Adrenal gland (tissue), 5 donors: ENCODE results near the gene TIMM23.
A peak's percentile ranks its signal among the peaks of the same experiment; 100 is the strongest.

ENCODE experiments used
- POLR2A ChIP-seq, 2 donors: fragments of 450-650 bp; IDR thresholded peaks; one replicate each; pipeline ENCODE4 v1.6.1; 2017; ENCODE audit warnings: antibody characterized with exemption in 2 of 2, mild to moderate bottlenecking in 2 of 2, moderate library complexity in 1 of 2
- TF ChIP-seq, protein P1 (sequence below), 6 experiments: fragments of 450-650 bp in 4 of 6; fragments of 200-600 bp in 2 of 6; sonication (generic) in 1 of 6; IDR thresholded peaks; 1 replicate in 5 of 6; 2 replicates in 1 of 6; pipeline versions ENCODE4 v1.5.1 to v1.8.0; 2016 to 2021; ENCODE audit warnings: antibody characterized with exemption in 6 of 6, mild to moderate bottlenecking in 2 of 6, moderate library complexity in 1 of 6
- donor health status: DM: no; HTN: no; CAD: no.

DNA sequence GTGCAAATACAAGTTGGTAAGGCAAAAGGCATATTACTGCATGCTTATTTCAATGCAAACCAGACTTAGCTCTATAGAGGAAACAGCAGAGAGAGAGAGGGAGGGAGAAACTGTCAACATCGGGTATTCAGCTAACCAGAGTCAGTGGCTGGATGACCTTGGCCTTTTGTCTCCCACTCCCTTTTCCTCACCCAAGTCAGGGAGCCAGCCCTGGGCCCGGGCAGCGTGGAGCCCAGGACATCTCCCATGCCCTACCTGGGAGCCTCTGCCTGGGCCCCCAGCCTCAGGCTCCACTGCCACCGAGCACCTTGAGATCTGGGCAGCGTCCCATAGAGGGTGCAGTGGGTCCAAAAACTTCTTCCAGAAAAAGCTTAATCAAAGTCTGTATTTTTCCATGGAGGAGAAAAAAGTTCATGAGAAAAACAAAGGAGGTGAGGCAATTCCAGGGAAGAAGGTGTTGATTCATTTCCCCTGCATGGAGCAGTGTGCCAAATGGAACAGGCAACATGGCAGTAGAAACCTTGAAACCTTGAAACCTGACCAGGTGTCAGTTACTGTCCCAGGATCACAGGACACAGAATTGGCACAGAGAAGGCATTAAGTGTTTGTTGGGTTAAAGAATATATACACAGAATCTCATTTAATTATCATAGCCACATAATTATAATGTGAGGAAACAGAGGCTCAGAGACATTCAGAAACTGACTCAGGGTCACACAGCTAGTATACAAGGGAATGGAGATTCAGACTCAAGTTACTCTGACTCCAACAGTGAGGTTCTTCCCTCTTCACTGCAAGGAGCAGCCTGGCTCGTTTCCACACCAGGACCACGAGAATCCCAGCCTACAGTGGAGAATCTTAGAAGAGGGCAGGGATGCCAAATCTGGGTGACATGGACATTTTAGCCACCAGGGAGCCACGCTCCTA lies 63.9 kb downstream of the TIMM23 start:
- TF ChIP-seq, protein P1, sequence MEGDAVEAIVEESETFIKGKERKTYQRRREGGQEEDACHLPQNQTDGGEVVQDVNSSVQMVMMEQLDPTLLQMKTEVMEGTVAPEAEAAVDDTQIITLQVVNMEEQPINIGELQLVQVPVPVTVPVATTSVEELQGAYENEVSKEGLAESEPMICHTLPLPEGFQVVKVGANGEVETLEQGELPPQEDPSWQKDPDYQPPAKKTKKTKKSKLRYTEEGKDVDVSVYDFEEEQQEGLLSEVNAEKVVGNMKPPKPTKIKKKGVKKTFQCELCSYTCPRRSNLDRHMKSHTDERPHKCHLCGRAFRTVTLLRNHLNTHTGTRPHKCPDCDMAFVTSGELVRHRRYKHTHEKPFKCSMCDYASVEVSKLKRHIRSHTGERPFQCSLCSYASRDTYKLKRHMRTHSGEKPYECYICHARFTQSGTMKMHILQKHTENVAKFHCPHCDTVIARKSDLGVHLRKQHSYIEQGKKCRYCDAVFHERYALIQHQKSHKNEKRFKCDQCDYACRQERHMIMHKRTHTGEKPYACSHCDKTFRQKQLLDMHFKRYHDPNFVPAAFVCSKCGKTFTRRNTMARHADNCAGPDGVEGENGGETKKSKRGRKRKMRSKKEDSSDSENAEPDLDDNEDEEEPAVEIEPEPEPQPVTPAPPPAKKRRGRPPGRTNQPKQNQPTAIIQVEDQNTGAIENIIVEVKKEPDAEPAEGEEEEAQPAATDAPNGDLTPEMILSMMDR (IDR thresholded peaks at IDR 0.05) = peak in 2 of 6 experiments; percentile 16 to 23
- TF ChIP-seq POLR2A (IDR thresholded peaks at IDR 0.05) = no peak
